Activated CD8-positive, alpha-beta memory T cell treated with anti-CD3 and anti-CD28 coated beads for 48 hours (primary cell): ENCODE results near the gene GOLPH3L.
A peak's percentile ranks its signal among the peaks of the same experiment; 100 is the strongest.
"Not testable (repeated sequence)": the region's sequence is repeated elsewhere in the genome, so short reads cannot be mapped to it uniquely, and the experiment has no call there.

Source experiments
- DNase-seq, 3 experiments: peaks; one replicate each; pipeline ENCODE4 v3.0.0-alpha.2; 2020; ENCODE audit warnings: low read depth in 2 of 3, low spot score in 2 of 3

GOLPH3L gene

GRCh38 chr1:150660584-150660983, 36.4 kb downstream of the GOLPH3L start:
- no peak for DNase-seq

GRCh38 chr1:150657064-150657463, 39.9 kb downstream of the GOLPH3L start:
- DNase-seq = not testable (repeated sequence)

GRCh38 chr1:150654635-150655034, 42.3 kb downstream of the GOLPH3L start:
- DNase-seq = not testable (repeated sequence)

GRCh38 chr1:150650193-150650592, 46.8 kb downstream of the GOLPH3L start:
- DNase-seq = no peak

GRCh38 chr1:150649441-150650075, 47.4 kb downstream of the GOLPH3L start:
- no peak for DNase-seq

GRCh38 chr1:150642296-150642695, 54.7 kb downstream of the GOLPH3L start:
- no peak for DNase-seq

- DNase-seq = not testable (repeated sequence)
Observed at GRCh38 chr1:150641126-150641815, 55.7 kb downstream of the GOLPH3L start.

- DNase-seq = not testable (repeated sequence)
Observed at GRCh38 chr1:150638430-150638829, 58.5 kb downstream of the GOLPH3L start.

GRCh38 chr1:150634839-150635622, 61.9 kb downstream of the GOLPH3L start:
- DNase-seq = not testable (repeated sequence)

- peak; percentile 76 to 87 (median 86) for DNase-seq
Observed at GRCh38 chr1:150629115-150629928, 67.6 kb downstream of the GOLPH3L start, which contains the start of gene ENSA. Gene ENSA (minus strand): TSS chr1:150629612. CDS start chr1:150629470, 142 bp downstream.

GRCh38 chr1:150628766-150629114, 68.2 kb downstream of the GOLPH3L start:
- no peak for DNase-seq

GRCh38 chr1:150627826-150628410, 69.0 kb downstream of the GOLPH3L start:
- no peak for DNase-seq

- DNase-seq = no peak
Observed at GRCh38 chr1:150626150-150626549, 70.8 kb downstream of the GOLPH3L start.

GRCh38 chr1:150624546-150624945, 72.4 kb downstream of the GOLPH3L start:
- not testable (repeated sequence) for DNase-seq

GRCh38 chr1:150624134-150624533, 72.8 kb downstream of the GOLPH3L start:
- DNase-seq = not testable (repeated sequence)

- DNase-seq = no peak
Observed at GRCh38 chr1:150622303-150622975, 74.5 kb downstream of the GOLPH3L start.

GRCh38 chr1:150621497-150622302, 75.3 kb downstream of the GOLPH3L start:
- no peak for DNase-seq

- no peak for DNase-seq
Observed at GRCh38 chr1:150620919-150621318, 76.0 kb downstream of the GOLPH3L start.
